GM23338 (cell line): ENCODE data around the gene RAB30. TPM values are rescaled to one million over a fixed set of nuclear protein-coding genes. Genes with fewer than 3 reads are reported as not detected.

Experiments used
- ATAC-seq: fragments of 200-7000 bp; cut with Tn5 transposase; 3 replicates; pipeline ENCODE4 v1.9.1; 2020
- DNase-seq: peaks from one replicate; pipeline ENCODE4 v3.0.0-alpha.2; 2015; ENCODE audit warnings: low spot score
- H2AFZ ChIP-seq: fragments of 200-600 bp; sonication (generic); 2 replicates; pipeline ENCODE4 v1.8.0; 2016; ENCODE audit warnings: antibody characterized with exemption, mild to moderate bottlenecking, moderate library complexity
- H3F3A ChIP-seq: fragments of 200-600 bp; sonication (generic); replicated peaks from 2 replicates; pipeline ENCODE4 v1.8.0; 2017; ENCODE audit warnings: antibody characterized with exemption, mixed run types, low read depth
- H3K27ac ChIP-seq: fragments of 200-600 bp; sonication (generic); 2 replicates; pipeline ENCODE4 v1.6.1; 2016; ENCODE audit warnings: low read depth
- H3K27me3 ChIP-seq: fragments of 200-600 bp; sonication (generic); 2 replicates; pipeline ENCODE4 v1.8.0; 2016; ENCODE audit warnings: mild to moderate bottlenecking, mixed run types, moderate library complexity; ENCODE audit not compliant: insufficient read depth
- H3K36me3 ChIP-seq: fragments of 200-600 bp; sonication (generic); 2 replicates; pipeline ENCODE4 v1.8.0; 2016; ENCODE audit warnings: mild to moderate bottlenecking; ENCODE audit not compliant: insufficient read depth
- H3K4me1 ChIP-seq: fragments of 200-600 bp; sonication (generic); 2 replicates; pipeline ENCODE4 v1.8.0; 2016; ENCODE audit warnings: mild to moderate bottlenecking, moderate library complexity; ENCODE audit not compliant: insufficient read depth
- H3K4me2 ChIP-seq: fragments of 200-600 bp; sonication (generic); 2 replicates; pipeline ENCODE4 v1.7.1; 2017; ENCODE audit warnings: mixed run types
- H3K4me3 ChIP-seq: fragments of 200-600 bp; sonication (generic); 2 replicates; pipeline ENCODE4 v1.6.1; 2016; ENCODE audit warnings: mixed run types
- H3K79me2 ChIP-seq: fragments of 200-600 bp; sonication (generic); replicated peaks from 2 replicates; pipeline ENCODE4 v1.8.0; 2017; ENCODE audit warnings: mild to moderate bottlenecking; ENCODE audit not compliant: insufficient read depth
- H3K9me2 ChIP-seq: fragments of 200-600 bp; sonication (generic); 2 replicates; pipeline ENCODE4 v1.8.0; 2017; ENCODE audit not compliant: insufficient read depth
- H4K20me1 ChIP-seq: fragments of 200-600 bp; sonication (generic); replicated peaks from 2 replicates; pipeline ENCODE4 v1.8.0; 2017; ENCODE audit warnings: mild to moderate bottlenecking; ENCODE audit not compliant: insufficient read depth
- H3K27ac Mint-ChIP-seq: 2 replicates; pipeline ENCODE4 v1.8.0; 2020; ENCODE audit warnings: inconsistent platforms, mild to moderate bottlenecking, moderate library complexity, mixed read lengths
- H3K27me3 Mint-ChIP-seq: 3 replicates; pipeline ENCODE4 v1.8.0; 2022; ENCODE audit warnings: low read depth, mild to moderate bottlenecking, moderate library complexity, mixed read lengths, inconsistent platforms; ENCODE audit not compliant: insufficient read depth, poor library complexity
- H3K36me3 Mint-ChIP-seq: 3 replicates; pipeline ENCODE4 v1.8.0; 2021; ENCODE audit warnings: low read depth, mild to moderate bottlenecking, inconsistent platforms, moderate library complexity, mixed read lengths
- H3K4me1 Mint-ChIP-seq: 3 replicates; pipeline ENCODE4 v1.8.0; 2020; ENCODE audit warnings: mild to moderate bottlenecking, inconsistent platforms, mixed read lengths
- H3K4me3 Mint-ChIP-seq: 3 replicates; pipeline ENCODE4 v1.8.0; 2021; ENCODE audit warnings: moderate library complexity, mild to moderate bottlenecking, inconsistent platforms, mixed read lengths
- H3K9me3 Mint-ChIP-seq: 3 replicates; pipeline ENCODE4 v1.8.0; 2020; ENCODE audit warnings: moderate library complexity, mild to moderate bottlenecking, inconsistent platforms, mixed read lengths
- CTCF ChIP-seq, 2 experiments: fragments of 200-600 bp in 1 of 2; sonication (generic) in 1 of 2; conservative IDR thresholded peaks; 2 replicates each; pipeline versions ENCODE4 v1.5.1 to v1.6.1; 2016 to 2017; ENCODE audit warnings: antibody characterized with exemption in 2 of 2, low read depth in 2 of 2, mild to moderate bottlenecking in 2 of 2, moderate library complexity in 1 of 2
- EZH2 ChIP-seq: fragments of 200-600 bp; sonication (generic); IDR thresholded peaks from one replicate; pipeline ENCODE4 v1.8.0; 2017; ENCODE audit warnings: antibody characterized with exemption, mild to moderate bottlenecking, low read depth; ENCODE audit not compliant: unreplicated experiment
- EZH2phosphoT487 ChIP-seq: fragments of 200-600 bp; sonication (generic); IDR thresholded peaks from one replicate; pipeline ENCODE4 v1.8.1; 2018; ENCODE audit warnings: antibody characterized with exemption; ENCODE audit not compliant: unreplicated experiment
- POLR2AphosphoS5 ChIP-seq: IDR thresholded peaks from 2 replicates; pipeline ENCODE4 v1.6.1; 2016; ENCODE audit warnings: antibody characterized with exemption, low read depth
- STAT1 ChIP-seq: IDR thresholded peaks from one replicate; pipeline ENCODE4 v1.6.1; 2016; ENCODE audit warnings: antibody characterized with exemption; ENCODE audit not compliant: unreplicated experiment
- ZNF331 ChIP-seq: fragments of 250-450 bp; sonication (Bioruptor Pico); IDR thresholded peaks from 2 replicates; pipeline ENCODE4 v1.5.0; 2020; ENCODE audit warnings: low read depth, mild to moderate bottlenecking, moderate library complexity
- polyA plus RNA-seq: library from polyadenylated mRNA; unstranded; fragments of >200 nt; fragmentation: Nextera tagmentation; extraction: Ambion mirVana; gene quantifications from 2 replicates; pipeline ENCODE4 v1.2.1, GENCODE V29; 2016
- total RNA-seq: library from RNA; depleted of rRNA; stranded (reverse); fragments of >200 nt; shearing (Covaris generic); gene quantifications from 2 replicates; pipeline ENCODE4 v1.2.3, GENCODE V29; 2014
- TF ChIP-seq, protein P1 (sequence below): IDR thresholded peaks from one replicate; pipeline ENCODE4 v1.6.1; 2018; ENCODE audit warnings: antibody characterized with exemption; ENCODE audit not compliant: unreplicated experiment
- TF ChIP-seq, protein P2 (sequence below): fragments of 250-450 bp; sonication (Bioruptor Pico); IDR thresholded peaks from 2 replicates; pipeline ENCODE4 v1.5.0; 2020; ENCODE audit warnings: mild to moderate bottlenecking, moderate library complexity

RAB30 gene
- total and polyA plus RNA-seq, 2 experiments from 2014 or later, result 3.3 to 6.6 TPM

DNA sequence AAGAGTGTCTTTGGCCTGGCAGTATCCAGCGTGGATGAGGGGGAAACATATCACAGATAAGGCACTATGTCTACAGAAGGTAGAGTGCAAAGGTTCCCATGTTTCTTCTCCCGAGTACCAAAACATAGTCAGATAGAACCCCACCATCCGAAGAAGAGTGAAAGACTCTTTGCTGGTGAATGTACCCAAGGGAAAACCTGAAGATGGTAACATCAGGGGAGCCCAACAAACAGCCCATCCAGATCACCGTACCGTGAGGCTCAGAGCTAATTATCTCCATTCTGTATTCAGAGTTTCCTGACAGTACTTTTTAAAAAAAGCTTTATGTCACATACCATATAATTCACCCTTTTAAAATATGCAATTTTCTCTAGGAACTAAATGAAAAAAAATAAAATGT lies 44.4 kb downstream of the RAB30 start:
- H3K36me3 ChIP-seq, result no peaks in the 10 kb centered on the region
- Mint-ChIP-seq H3K9me3 (no peaks in the 10 kb centered on the region), H3K4me1 (peaks cover 25% of the 10 kb centered on the region), H3K27ac (no peak overlapping the region), H3K36me3 (no peaks in the 10 kb centered on the region), H3K27me3 (no peaks in the 10 kb centered on the region), H3K4me3 (no peak overlapping the region)
- no peaks in the 10 kb centered on the region for H3F3A ChIP-seq
- H4K20me1 ChIP-seq, result no peaks in the 10 kb centered on the region
- TF ChIP-seq EZH2phosphoT487 (no peak), ZNF331 (no peak), POLR2AphosphoS5 (no peak), EZH2 (no peak), CTCF (conservative IDR thresholded peaks at IDR 0.05; ENCODE audit: low read depth in 2 of 2) (no peak), STAT1 (no peak)
- TF ChIP-seq, protein P1, sequence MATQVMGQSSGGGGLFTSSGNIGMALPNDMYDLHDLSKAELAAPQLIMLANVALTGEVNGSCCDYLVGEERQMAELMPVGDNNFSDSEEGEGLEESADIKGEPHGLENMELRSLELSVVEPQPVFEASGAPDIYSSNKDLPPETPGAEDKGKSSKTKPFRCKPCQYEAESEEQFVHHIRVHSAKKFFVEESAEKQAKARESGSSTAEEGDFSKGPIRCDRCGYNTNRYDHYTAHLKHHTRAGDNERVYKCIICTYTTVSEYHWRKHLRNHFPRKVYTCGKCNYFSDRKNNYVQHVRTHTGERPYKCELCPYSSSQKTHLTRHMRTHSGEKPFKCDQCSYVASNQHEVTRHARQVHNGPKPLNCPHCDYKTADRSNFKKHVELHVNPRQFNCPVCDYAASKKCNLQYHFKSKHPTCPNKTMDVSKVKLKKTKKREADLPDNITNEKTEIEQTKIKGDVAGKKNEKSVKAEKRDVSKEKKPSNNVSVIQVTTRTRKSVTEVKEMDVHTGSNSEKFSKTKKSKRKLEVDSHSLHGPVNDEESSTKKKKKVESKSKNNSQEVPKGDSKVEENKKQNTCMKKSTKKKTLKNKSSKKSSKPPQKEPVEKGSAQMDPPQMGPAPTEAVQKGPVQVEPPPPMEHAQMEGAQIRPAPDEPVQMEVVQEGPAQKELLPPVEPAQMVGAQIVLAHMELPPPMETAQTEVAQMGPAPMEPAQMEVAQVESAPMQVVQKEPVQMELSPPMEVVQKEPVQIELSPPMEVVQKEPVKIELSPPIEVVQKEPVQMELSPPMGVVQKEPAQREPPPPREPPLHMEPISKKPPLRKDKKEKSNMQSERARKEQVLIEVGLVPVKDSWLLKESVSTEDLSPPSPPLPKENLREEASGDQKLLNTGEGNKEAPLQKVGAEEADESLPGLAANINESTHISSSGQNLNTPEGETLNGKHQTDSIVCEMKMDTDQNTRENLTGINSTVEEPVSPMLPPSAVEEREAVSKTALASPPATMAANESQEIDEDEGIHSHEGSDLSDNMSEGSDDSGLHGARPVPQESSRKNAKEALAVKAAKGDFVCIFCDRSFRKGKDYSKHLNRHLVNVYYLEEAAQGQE, result no peak
- TF ChIP-seq, protein P2, sequence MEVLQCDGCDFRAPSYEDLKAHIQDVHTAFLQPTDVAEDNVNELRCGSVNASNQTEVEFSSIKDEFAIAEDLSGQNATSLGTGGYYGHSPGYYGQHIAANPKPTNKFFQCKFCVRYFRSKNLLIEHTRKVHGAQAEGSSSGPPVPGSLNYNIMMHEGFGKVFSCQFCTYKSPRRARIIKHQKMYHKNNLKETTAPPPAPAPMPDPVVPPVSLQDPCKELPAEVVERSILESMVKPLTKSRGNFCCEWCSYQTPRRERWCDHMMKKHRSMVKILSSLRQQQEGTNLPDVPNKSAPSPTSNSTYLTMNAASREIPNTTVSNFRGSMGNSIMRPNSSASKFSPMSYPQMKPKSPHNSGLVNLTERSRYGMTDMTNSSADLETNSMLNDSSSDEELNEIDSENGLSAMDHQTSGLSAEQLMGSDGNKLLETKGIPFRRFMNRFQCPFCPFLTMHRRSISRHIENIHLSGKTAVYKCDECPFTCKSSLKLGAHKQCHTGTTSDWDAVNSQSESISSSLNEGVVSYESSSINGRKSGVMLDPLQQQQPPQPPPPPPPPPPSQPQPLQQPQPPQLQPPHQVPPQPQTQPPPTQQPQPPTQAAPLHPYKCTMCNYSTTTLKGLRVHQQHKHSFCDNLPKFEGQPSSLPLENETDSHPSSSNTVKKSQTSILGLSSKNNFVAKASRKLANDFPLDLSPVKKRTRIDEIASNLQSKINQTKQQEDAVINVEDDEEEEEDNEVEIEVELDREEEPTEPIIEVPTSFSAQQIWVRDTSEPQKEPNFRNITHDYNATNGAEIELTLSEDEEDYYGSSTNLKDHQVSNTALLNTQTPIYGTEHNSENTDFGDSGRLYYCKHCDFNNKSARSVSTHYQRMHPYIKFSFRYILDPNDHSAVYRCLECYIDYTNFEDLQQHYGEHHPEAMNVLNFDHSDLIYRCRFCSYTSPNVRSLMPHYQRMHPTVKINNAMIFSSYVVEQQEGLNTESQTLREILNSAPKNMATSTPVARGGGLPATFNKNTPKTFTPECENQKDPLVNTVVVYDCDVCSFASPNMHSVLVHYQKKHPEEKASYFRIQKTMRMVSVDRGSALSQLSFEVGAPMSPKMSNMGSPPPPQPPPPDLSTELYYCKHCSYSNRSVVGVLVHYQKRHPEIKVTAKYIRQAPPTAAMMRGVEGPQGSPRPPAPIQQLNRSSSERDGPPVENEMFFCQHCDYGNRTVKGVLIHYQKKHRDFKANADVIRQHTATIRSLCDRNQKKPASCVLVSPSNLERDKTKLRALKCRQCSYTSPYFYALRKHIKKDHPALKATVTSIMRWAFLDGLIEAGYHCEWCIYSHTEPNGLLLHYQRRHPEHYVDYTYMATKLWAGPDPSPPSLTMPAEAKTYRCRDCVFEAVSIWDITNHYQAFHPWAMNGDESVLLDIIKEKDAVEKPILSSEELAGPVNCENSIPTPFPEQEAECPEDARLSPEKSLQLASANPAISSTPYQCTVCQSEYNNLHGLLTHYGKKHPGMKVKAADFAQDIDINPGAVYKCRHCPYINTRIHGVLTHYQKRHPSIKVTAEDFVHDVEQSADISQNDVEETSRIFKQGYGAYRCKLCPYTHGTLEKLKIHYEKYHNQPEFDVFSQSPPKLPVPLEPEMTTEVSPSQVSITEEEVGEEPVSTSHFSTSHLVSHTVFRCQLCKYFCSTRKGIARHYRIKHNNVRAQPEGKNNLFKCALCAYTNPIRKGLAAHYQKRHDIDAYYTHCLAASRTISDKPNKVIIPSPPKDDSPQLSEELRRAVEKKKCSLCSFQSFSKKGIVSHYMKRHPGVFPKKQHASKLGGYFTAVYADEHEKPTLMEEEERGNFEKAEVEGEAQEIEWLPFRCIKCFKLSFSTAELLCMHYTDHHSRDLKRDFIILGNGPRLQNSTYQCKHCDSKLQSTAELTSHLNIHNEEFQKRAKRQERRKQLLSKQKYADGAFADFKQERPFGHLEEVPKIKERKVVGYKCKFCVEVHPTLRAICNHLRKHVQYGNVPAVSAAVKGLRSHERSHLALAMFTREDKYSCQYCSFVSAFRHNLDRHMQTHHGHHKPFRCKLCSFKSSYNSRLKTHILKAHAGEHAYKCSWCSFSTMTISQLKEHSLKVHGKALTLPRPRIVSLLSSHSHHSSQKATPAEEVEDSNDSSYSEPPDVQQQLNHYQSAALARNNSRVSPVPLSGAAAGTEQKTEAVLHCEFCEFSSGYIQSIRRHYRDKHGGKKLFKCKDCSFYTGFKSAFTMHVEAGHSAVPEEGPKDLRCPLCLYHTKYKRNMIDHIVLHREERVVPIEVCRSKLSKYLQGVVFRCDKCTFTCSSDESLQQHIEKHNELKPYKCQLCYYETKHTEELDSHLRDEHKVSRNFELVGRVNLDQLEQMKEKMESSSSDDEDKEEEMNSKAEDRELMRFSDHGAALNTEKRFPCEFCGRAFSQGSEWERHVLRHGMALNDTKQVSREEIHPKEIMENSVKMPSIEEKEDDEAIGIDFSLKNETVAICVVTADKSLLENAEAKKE (CRISPR knock-in tag), result no peak
- no peaks in the 10 kb centered on the region for H3K27me3 ChIP-seq
- H3K4me1 ChIP-seq, result peaks cover 24% of the 10 kb centered on the region
- ATAC-seq (no peak), DNase-seq (no peak)
- H3K4me2 ChIP-seq, result no peak overlapping the region
- peaks cover 15% of the 10 kb centered on the region for H3K79me2 ChIP-seq
- H3K4me3 ChIP-seq, result no peak overlapping the region
- no peak overlapping the region for H3K27ac ChIP-seq
- H3K9me2 ChIP-seq, result no peaks in the 10 kb centered on the region
- H2AFZ ChIP-seq, result no peak overlapping the region
